Hypothalamus (tissue), 51 donors: ENCODE results near the gene POM121.
"Not testable (repeated sequence)": the region's sequence is repeated elsewhere in the genome, so short reads cannot be mapped to it uniquely, and the experiment has no call there.

Source experiments
- DNase-seq, 51 donors: peaks; one replicate each; lab custom pipeline; 2025; lab: John Stamatoyannopoulos, UW

The POM121 gene

GRCh38 chr7:72948714-72949113 lies 23.8 kb downstream of the POM121 start:
- not testable (repeated sequence) for DNase-seq

DNA sequence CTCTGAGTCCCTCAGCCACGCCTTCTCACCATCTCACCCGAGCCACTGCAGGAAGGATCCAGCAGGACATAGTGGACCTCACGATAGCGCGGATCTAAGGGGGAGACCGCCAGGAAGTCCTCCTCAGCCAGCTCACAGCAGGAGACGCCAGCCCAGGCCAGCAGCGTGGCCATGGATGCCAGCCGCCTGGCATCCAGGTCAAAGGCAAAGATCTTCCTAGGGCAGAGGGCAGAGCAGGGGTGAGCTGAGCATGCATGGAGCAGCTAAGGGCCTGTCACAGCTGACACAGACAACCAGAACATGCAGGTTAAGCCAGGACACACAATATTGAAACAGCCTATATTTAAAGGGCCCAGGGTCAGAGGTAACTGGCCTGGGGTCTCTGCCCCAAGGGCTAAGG lies 24.4 kb downstream of the POM121 start:
- DNase-seq: not testable (repeated sequence)

DNA sequence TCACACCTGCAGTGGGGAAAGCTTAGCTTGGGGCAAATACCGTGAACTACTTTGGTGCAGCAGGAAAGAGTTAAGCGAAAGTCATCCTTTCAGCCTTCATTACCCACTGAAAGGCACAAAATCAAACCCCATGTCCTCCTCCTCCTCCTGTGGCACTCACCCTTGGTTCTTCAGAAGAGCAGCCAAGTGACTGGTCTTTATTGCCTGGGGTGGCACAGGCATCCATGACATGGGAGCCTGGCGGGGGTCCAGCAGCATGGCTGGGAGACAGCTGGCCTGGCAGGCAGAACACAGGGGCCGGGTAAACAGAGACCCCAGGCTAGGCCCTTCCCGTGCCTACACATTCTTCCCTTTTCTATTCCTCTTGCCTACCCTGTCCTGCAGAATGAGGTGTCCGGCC lies 24.8 kb downstream of the POM121 start:
- DNase-seq: peak in 1 of 51 donors; percentile 16

DNA sequence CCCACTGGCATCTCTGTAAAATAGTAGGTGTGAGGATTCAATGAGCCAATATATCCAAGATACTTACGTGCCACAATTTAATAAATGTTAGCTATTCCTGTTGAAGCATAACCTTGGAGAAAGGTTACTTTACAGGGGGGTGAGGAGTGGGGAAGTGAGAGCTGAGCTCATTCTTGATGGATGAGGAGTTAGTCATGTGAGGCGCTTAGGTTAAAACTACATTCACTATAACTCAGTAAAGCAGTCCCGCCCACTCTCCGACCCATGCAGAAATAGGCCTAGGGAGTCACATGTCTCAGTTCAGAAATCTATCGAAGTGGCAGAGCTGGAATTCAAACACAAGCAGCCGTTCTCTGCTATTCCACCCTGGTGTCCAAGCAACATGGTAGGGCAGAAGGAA lies 25.5 kb downstream of the POM121 start:
- DNase-seq: not testable (repeated sequence)

- not testable (repeated sequence) for DNase-seq
Measured at GRCh38 chr7:72953901-72954562, 29.1 kb downstream of the POM121 start.

- DNase-seq: not testable (repeated sequence)
Measured at GRCh38 chr7:72954563-72955198, 29.8 kb downstream of the POM121 start.

DNA sequence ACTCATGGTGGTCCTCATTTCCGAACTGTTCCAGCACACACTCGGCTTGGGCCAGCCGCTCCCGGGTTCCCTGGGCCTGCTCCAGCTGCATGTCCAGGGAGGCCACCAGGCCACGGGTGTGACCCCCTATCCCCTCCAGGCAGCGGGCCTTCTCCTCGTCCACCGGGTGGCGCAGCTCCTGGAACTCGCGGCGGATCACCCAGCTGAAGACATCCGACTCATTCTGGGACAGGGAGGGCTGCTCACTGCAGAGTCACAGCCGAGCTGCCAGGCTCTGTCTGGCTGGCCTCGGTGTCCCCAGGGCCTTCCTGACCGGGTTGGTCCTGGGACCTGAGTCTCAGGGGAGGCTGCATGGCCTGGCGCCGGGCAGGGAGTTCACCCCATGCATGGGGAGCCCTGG lies 35.1 kb downstream of the POM121 start:
- not testable (repeated sequence) for DNase-seq

GRCh38 chr7:72960626-72961345 lies 35.9 kb downstream of the POM121 start:
- DNase-seq: not testable (repeated sequence)

DNA sequence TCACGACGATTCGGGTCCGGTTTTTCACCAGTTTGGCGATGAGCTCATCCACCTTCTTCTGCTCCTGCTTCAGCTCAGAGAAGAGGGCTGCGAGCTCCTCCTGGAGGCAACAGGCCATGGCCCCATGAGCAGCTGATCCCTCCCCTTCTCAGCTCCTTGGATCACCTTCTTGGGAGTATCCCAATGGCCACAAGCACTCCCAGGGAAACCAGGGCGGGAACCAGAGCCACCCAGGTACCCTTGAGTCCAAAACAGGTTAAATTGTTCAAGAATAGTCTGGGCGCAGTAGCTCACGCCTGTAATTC lies 36.4 kb downstream of the POM121 start:
- DNase-seq: not testable (repeated sequence)

DNA sequence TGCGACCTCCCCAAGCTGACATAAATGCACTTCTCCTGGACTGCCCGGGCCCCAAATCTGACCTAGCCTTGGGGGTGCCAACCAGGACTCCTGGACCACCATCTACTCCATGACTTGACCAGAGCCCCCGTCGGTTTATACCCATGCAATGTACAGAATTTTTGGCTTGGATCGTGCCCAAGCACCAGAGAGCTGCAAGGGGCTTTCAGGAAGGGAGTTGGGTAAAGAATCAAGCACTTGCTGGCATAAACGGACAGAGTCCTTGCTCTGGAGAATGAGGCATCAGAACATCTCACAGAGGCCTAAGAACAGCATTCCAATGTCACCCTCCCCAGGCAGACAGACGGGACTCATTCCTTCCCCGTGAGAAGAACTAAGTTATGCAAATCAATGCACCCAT lies 38.2 kb downstream of the POM121 start:
- not testable (repeated sequence) for DNase-seq

DNA sequence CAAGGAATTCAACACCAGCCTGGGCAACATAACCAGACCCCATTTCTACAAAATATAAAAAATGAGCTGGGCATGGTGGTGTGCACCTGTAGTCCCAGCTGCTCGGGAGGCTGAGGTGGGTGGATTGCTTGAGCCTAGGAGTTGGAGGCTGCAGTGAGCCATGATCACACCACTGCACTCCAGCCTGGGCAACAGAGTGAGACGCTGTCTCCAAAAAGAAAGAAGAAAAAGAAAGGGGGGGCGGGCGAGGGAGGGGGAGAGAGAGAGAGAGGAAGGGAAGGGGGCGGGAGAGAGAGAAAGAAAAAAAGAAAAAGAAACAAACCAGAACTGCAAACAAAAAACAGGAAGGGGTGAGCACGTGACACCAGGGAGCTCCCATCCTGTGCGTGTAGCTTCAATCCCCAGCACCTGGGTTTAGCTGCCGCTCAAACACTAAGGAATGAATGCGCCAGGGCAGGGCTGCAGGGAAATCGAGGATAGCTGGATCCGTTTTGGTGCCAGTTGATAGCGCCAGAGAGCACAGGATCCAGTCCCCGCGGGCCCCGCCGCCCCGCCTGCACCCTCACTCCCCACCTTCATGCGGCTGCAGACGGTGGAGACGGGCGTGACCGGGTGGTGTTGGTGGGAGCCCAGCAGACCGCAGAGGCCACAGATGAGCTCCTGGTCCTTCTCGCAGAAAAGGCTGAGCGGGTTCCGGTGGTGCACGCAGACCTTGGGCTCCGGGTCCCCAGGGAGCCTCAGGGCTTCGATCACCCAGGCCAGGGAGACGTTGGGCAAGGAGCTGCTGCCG lies 40.5 kb downstream of the POM121 start:
- not testable (repeated sequence) for DNase-seq

DNA sequence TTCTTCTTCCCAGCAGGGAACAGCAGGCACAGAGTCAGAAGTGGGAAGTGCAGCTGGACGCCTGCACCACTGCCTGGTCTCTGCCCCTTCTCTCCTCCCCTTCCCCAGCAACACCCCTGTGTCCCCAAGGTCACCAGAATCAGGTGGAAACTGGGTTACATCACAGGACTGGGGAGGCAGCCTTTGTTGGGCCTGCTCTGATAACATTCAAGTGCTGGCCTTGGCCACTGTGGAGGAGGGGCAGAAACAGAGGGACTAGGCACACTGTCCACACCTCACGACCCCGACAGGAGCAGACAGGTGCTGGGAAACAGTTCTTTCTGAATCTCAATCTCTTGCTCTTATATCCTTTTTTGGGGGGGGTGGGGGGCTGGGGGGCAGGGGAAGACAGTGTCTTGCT lies 42.0 kb downstream of the POM121 start:
- not testable (repeated sequence) for DNase-seq

- DNase-seq: not testable (repeated sequence)
Measured at GRCh38 chr7:72968980-72969516, 44.2 kb downstream of the POM121 start, which contains the start of gene TRIM74. Gene TRIM74 (minus strand): TSS chr7:72969466. CDS start chr7:72966157, 3,309 bp downstream.

DNA sequence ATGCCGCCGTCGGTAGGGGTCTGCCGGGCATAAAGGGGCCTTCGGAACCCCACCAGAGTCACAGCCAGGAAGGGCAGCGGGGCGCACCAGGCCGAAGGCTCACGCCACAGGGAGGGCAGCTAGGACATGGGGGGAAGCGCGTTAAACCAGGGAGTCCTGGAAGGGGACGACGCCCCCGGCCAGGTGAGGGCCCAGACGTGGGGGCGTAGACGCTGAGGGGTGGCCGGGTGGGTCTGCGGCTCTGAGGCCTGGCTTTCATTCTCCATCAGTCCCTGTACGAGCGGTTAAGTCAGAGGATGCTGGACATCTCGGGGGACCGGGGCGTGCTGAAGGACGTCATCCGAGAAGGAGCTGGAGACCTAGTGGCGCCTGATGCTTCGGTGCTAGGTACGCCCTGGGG lies 44.8 kb downstream of the POM121 start:
- not testable (repeated sequence) for DNase-seq

GRCh38 chr7:72971505-72971904 lies 46.6 kb downstream of the POM121 start:
- DNase-seq: not testable (repeated sequence)

GRCh38 chr7:72974781-72975180 lies 49.9 kb downstream of the POM121 start:
- DNase-seq: not testable (repeated sequence)

- DNase-seq: not testable (repeated sequence)
Measured at GRCh38 chr7:72975656-72976286, 50.9 kb downstream of the POM121 start.

DNA sequence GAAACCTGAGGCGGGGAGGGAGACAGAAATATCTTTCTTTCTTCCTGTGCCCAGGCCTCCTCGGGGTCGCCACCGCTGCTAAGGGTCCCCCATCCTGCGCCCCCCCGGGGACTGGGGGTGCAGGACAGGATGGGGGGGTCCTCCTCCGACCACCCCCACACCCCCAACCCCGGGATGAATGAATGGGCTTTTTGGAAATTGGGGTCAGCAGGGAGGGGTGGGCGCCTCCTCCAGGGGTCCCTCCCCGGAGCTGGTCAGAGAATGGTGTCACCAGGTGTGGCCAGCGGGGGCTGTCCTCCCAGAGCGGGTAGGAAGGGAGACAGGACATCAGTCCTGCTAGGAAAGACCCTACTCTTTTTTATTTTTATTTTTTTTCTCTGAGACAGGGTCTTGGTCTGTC lies 51.5 kb downstream of the POM121 start:
- DNase-seq: not testable (repeated sequence)

GRCh38 chr7:72980382-72980781 lies 55.5 kb downstream of the POM121 start:
- DNase-seq: not testable (repeated sequence)

DNA sequence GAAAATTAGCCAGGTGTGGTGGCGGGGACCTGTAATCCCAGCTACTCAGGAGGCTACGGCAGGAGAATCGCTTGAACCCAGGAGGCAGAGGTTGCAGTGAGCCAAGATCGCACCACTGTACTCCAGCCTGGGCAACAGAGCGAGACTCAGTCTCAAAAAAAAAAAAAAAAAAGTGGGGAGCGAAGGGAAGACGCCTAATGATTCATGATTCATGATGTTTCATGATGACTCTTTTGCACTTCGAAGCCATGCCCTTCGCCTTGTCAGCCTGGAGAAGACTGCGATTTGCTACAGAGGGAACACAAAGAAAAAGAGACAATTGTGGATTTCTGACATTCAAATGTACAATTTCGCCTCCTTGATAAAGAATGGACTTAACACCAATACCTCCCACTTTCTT lies 57.2 kb downstream of the POM121 start:
- not testable (repeated sequence) for DNase-seq
